ENCODE results near the gene VWA1.
"Not testable (repeated sequence)": the region's sequence is repeated elsewhere in the genome, so short reads cannot be mapped to it uniquely, and the experiment has no call there.

Gene VWA1

GRCh38 chr1:1402072-1402900 is 33.2 kb upstream of the VWA1 start:
- H3K4me3 ChIP-seq (ENCODE audit: low read length) = no peak overlapping the region
- DNase-seq (ENCODE audit: low read depth, low spot score) = peak; percentile 54

GRCh38 chr1:1402901-1403392 is 32.5 kb upstream of the VWA1 start:
- not testable (repeated sequence) for DNase-seq (ENCODE audit: low read depth, low spot score); H3K4me3 ChIP-seq (ENCODE audit: low read length)

GRCh38 chr1:1403653-1404052 is 31.8 kb upstream of the VWA1 start:
- no peak overlapping the region for H3K4me3 ChIP-seq (ENCODE audit: low read length)
- DNase-seq (ENCODE audit: low read depth, low spot score) = no peak

- no peak for DNase-seq (ENCODE audit: low read depth, low spot score)
- peak overlapping the region; percentile 91 for H3K4me3 ChIP-seq (ENCODE audit: low read length)
These were observed 29.2 kb upstream of the VWA1 start for GRCh38 chr1:1406101-1406820.

- H3K4me3 ChIP-seq (ENCODE audit: low read length) = peak within 1 kb of the TSS; percentile 91
- DNase-seq (ENCODE audit: low read depth, low spot score) = peak; percentile 91
These were observed 28.5 kb upstream of the VWA1 start, which contains the start of gene MRPL20 for GRCh38 chr1:1406821-1407635. Gene MRPL20, minus strand, starts transcription at chr1:1407293. Its CDS starts 76 bp downstream, at chr1:1407217.

- no peak for DNase-seq (ENCODE audit: low read depth, low spot score)
- H3K4me3 ChIP-seq (ENCODE audit: low read length) = peak overlapping the region; percentile 91
These were observed 27.7 kb upstream of the VWA1 start for GRCh38 chr1:1407636-1408318.

GRCh38 chr1:1410238-1410637 is 25.3 kb upstream of the VWA1 start:
- H3K4me3 ChIP-seq (ENCODE audit: low read length); DNase-seq (ENCODE audit: low read depth, low spot score): not testable (repeated sequence)

GRCh38 chr1:1411626-1412025 is 23.9 kb upstream of the VWA1 start:
- DNase-seq (ENCODE audit: low read depth, low spot score) = no peak

GRCh38 chr1:1412311-1412902 is 23.1 kb upstream of the VWA1 start:
- DNase-seq (ENCODE audit: low read depth, low spot score); H3K4me3 ChIP-seq (ENCODE audit: low read length): not testable (repeated sequence)

More at GRCh38 chr1:1411626-1412025, 23.9 kb upstream of the VWA1 start:
- no peak overlapping the region for H3K4me3 ChIP-seq (ENCODE audit: low read length)

GRCh38 chr1:1415751-1416150 is 19.7 kb upstream of the VWA1 start:
- no peak for DNase-seq (ENCODE audit: low read depth, low spot score)
- no peak overlapping the region for H3K4me3 ChIP-seq (ENCODE audit: low read length)

GRCh38 chr1:1417396-1417795 is 18.1 kb upstream of the VWA1 start:
- not testable (repeated sequence) for H3K4me3 ChIP-seq (ENCODE audit: low read length)

GRCh38 chr1:1417825-1418463 is 17.5 kb upstream of the VWA1 start:
- H3K4me3 ChIP-seq (ENCODE audit: low read length); DNase-seq (ENCODE audit: low read depth, low spot score): not testable (repeated sequence)

More at GRCh38 chr1:1417396-1417795, 18.1 kb upstream of the VWA1 start:
- DNase-seq (ENCODE audit: low read depth, low spot score) = not testable (repeated sequence)

- DNase-seq (ENCODE audit: low read depth, low spot score) = no peak
- H3K4me3 ChIP-seq (ENCODE audit: low read length) = no peak overlapping the region
These were observed 16.8 kb upstream of the VWA1 start for GRCh38 chr1:1418464-1419362.

- no peak for DNase-seq (ENCODE audit: low read depth, low spot score)
- no peak overlapping the region for H3K4me3 ChIP-seq (ENCODE audit: low read length)
These were observed 16.1 kb upstream of the VWA1 start for GRCh38 chr1:1419363-1419812.

- no peak for DNase-seq (ENCODE audit: low read depth, low spot score)
- no peak overlapping the region for H3K4me3 ChIP-seq (ENCODE audit: low read length)
These were observed 15.5 kb upstream of the VWA1 start for GRCh38 chr1:1419813-1420653.

- H3K4me3 ChIP-seq (ENCODE audit: low read length) = no peak overlapping the region
- no peak for DNase-seq (ENCODE audit: low read depth, low spot score)
These were observed 14.8 kb upstream of the VWA1 start for GRCh38 chr1:1420654-1421141.
